A549 (cell line): ENCODE results near the gene CCT5.

Experiments used
- EP300 ChIP-seq, 2 experiments: fragments of >200 bp; sonication (Bioruptor Twin); formaldehyde crosslinking; IDR thresholded peaks; 2 replicates in 1 of 2; 3 replicates in 1 of 2; pipeline ENCODE4 v1.6.1; 2016 to 2017
- JUNB ChIP-seq: fragments of >200 bp; sonication (Bioruptor Twin); formaldehyde crosslinking; IDR thresholded peaks from 2 replicates; pipeline ENCODE4 v1.6.1; 2016
- KDM1A ChIP-seq: fragments of 200-600 bp; sonication (generic); IDR thresholded peaks from 2 replicates; pipeline ENCODE4 v1.6.1; 2016; ENCODE audit warnings: low read depth, mild to moderate bottlenecking
- MAFK ChIP-seq: fragments of 450-650 bp; IDR thresholded peaks from 2 replicates; pipeline ENCODE4 v1.6.1; 2014; ENCODE audit not compliant: partially characterized antibody
- MAX ChIP-seq: IDR thresholded peaks from 2 replicates; pipeline ENCODE4 v1.6.1; 2012
- NPAS2 ChIP-seq: fragments of 250-450 bp; sonication (Bioruptor Pico); IDR thresholded peaks from 2 replicates; pipeline ENCODE4 v1.8.0; 2022; ENCODE audit warnings: mild to moderate bottlenecking, moderate library complexity, borderline replicate concordance
- POLR2A ChIP-seq: IDR thresholded peaks from 2 replicates; pipeline ENCODE4 v1.6.1; 2012; ENCODE audit warnings: mild to moderate bottlenecking, low read length
- POLR2AphosphoS2 ChIP-seq: conservative IDR thresholded peaks from 2 replicates; pipeline ENCODE4 v1.6.1; 2012; ENCODE audit warnings: low read length, improper control_type of control experiment, inconsistent platforms
- SMC3 ChIP-seq: fragments of >200 bp; sonication (Bioruptor Twin); formaldehyde crosslinking; IDR thresholded peaks from 3 replicates; pipeline ENCODE4 v1.6.1; 2018; ENCODE audit warnings: inconsistent platforms
- SREBF2 ChIP-seq: fragments of 450-650 bp; IDR thresholded peaks from 2 replicates; pipeline ENCODE4 v1.6.1; 2014; ENCODE audit warnings: mild to moderate bottlenecking, moderate library complexity
- TF ChIP-seq, protein P1 (sequence below): fragments of >200 bp; sonication (Bioruptor Twin); formaldehyde crosslinking; IDR thresholded peaks from 3 replicates; pipeline ENCODE4 v1.5.1; 2016
- TF ChIP-seq, protein P2 (sequence below): fragments of 150-350 bp; IDR thresholded peaks from 2 replicates; pipeline ENCODE4 v1.6.1; 2014; ENCODE audit warnings: low read depth, mild to moderate bottlenecking, low read length
- TF ChIP-seq, protein P3 (sequence below): fragments of 450-650 bp; IDR thresholded peaks from 2 replicates; pipeline ENCODE4 v1.6.1; 2014; ENCODE audit warnings: antibody characterized with exemption

- TF ChIP-seq, protein P1, sequence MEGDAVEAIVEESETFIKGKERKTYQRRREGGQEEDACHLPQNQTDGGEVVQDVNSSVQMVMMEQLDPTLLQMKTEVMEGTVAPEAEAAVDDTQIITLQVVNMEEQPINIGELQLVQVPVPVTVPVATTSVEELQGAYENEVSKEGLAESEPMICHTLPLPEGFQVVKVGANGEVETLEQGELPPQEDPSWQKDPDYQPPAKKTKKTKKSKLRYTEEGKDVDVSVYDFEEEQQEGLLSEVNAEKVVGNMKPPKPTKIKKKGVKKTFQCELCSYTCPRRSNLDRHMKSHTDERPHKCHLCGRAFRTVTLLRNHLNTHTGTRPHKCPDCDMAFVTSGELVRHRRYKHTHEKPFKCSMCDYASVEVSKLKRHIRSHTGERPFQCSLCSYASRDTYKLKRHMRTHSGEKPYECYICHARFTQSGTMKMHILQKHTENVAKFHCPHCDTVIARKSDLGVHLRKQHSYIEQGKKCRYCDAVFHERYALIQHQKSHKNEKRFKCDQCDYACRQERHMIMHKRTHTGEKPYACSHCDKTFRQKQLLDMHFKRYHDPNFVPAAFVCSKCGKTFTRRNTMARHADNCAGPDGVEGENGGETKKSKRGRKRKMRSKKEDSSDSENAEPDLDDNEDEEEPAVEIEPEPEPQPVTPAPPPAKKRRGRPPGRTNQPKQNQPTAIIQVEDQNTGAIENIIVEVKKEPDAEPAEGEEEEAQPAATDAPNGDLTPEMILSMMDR = no peak
- TF ChIP-seq POLR2A (no peak), EP300 (IDR thresholded peaks at IDR 0.05) (no peak), MAFK (no peak), SMC3 (no peak), KDM1A (no peak), NPAS2 (no peak), POLR2AphosphoS2 (no peak), SREBF2 (no peak), MAX (no peak), JUNB (no peak)
- TF ChIP-seq, protein P2, sequence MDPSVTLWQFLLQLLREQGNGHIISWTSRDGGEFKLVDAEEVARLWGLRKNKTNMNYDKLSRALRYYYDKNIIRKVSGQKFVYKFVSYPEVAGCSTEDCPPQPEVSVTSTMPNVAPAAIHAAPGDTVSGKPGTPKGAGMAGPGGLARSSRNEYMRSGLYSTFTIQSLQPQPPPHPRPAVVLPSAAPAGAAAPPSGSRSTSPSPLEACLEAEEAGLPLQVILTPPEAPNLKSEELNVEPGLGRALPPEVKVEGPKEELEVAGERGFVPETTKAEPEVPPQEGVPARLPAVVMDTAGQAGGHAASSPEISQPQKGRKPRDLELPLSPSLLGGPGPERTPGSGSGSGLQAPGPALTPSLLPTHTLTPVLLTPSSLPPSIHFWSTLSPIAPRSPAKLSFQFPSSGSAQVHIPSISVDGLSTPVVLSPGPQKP = no peak
- TF ChIP-seq, protein P3, sequence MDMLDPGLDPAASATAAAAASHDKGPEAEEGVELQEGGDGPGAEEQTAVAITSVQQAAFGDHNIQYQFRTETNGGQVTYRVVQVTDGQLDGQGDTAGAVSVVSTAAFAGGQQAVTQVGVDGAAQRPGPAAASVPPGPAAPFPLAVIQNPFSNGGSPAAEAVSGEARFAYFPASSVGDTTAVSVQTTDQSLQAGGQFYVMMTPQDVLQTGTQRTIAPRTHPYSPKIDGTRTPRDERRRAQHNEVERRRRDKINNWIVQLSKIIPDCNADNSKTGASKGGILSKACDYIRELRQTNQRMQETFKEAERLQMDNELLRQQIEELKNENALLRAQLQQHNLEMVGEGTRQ = no peak
These were observed 53.1 kb downstream of the CCT5 start for GRCh38 chr5:10303201-10303600.
